RPMI7951 (cell line): ENCODE measurements around the gene IL12RB2. TPM values are rescaled to one million over a fixed set of nuclear protein-coding genes. Genes with fewer than 3 reads are reported as not detected.

ENCODE experiments used
- DNase-seq: peaks from one replicate; pipeline ENCODE4 v3.0.0-alpha.2; 2012; ENCODE audit warnings: low read depth
- total RNA-seq: library from RNA; depleted of rRNA; stranded (reverse); fragments of >200 nt; shearing (Covaris generic); gene quantifications from 2 replicates; pipeline ENCODE4 v1.2.3, GENCODE V29; 2014; rRNA removed

Gene IL12RB2, protein sequence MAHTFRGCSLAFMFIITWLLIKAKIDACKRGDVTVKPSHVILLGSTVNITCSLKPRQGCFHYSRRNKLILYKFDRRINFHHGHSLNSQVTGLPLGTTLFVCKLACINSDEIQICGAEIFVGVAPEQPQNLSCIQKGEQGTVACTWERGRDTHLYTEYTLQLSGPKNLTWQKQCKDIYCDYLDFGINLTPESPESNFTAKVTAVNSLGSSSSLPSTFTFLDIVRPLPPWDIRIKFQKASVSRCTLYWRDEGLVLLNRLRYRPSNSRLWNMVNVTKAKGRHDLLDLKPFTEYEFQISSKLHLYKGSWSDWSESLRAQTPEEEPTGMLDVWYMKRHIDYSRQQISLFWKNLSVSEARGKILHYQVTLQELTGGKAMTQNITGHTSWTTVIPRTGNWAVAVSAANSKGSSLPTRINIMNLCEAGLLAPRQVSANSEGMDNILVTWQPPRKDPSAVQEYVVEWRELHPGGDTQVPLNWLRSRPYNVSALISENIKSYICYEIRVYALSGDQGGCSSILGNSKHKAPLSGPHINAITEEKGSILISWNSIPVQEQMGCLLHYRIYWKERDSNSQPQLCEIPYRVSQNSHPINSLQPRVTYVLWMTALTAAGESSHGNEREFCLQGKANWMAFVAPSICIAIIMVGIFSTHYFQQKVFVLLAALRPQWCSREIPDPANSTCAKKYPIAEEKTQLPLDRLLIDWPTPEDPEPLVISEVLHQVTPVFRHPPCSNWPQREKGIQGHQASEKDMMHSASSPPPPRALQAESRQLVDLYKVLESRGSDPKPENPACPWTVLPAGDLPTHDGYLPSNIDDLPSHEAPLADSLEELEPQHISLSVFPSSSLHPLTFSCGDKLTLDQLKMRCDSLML
- 0.10 TPM in 1 of 2 replicates, not detected in the other for total RNA-seq

- DNase-seq: no peak
These were observed at the start of gene IL12RB2 for GRCh38 chr1:67307251-67308060. Gene IL12RB2, plus strand, starts transcription at chr1:67307873. Its CDS starts 12,496 bp downstream, at chr1:67320369.

DNA sequence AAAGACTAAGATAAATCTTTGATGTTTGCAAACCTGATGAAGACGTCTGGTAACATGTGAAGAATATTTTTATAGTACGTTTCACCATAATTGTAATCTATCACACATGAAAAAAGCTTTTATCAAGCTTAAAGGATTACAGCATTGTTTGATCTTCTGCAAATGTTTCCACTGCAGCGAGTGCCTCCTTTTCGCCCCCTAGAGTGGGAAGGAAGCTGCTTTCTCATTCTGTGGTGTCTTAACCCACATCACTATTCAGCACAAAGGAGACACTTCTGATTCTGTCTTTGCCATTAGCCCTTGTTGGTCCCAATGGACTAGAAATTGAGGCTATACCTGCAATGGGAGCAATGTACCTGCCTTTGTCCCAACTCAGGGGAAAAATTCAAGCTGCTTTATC lies 46.0 kb upstream of the IL12RB2 start:
- no peak for DNase-seq

- no peak for DNase-seq
These were observed 44.9 kb upstream of the IL12RB2 start for GRCh38 chr1:67262735-67263134.

GRCh38 chr1:67264152-67264551 lies 43.5 kb upstream of the IL12RB2 start:
- no peak for DNase-seq

GRCh38 chr1:67264899-67265298 lies 42.8 kb upstream of the IL12RB2 start:
- DNase-seq: no peak

GRCh38 chr1:67269061-67269460 lies 38.6 kb upstream of the IL12RB2 start:
- DNase-seq: no peak

GRCh38 chr1:67270541-67270940 lies 37.1 kb upstream of the IL12RB2 start:
- no peak for DNase-seq

GRCh38 chr1:67273591-67273990 lies 34.1 kb upstream of the IL12RB2 start:
- DNase-seq: no peak

DNA sequence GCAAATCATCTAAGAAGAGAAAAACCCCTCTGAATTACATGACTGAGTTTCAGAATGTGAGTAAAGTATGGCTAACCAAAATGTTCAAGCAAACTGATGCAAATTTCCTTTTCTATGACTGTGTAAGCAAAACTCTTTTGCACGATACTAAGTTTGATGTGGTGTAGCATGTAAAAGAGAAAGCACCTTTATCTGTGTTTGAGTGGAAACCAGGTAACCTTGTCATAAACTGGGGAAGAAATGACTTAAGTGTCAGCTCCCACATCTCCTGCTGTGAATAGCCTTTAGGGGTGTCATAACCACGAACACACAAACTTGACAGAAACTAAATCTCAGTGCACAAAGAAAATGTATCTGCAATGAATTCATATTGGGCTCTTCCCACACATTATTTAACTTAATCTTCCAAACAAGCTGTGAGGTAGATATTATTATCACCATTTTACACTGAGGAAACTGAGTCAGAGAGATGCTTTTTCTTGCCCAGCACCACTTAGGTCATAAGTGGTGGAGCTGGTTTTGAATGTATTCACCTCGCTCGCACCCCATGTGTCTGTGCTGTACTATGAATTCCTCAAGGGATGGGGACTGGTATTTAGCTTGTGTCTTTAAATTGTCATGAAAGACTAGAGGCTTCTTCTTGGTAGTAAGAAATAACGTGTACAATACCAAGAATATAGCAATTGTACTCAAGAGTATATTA lies 32.9 kb upstream of the IL12RB2 start:
- DNase-seq: no peak

DNA sequence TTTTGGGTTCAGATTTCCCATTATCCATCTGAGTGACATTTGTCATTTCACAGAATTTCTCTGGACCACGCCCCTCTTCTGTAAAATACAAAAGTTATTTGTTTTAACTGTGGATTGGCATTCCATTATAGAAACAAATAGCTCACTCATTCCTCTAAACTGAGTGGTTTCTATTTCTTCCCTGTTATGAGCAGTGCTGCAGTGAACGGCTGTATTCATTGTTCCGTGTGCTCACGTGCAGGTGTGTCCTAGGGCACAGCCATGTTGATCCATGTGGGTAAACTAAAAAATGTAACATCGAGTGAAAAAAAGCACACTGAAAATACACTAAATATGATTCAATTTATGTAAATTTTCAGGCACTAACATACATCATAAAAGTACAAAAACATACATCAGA lies 27.0 kb upstream of the IL12RB2 start:
- no peak for DNase-seq

GRCh38 chr1:67281244-67281643 lies 26.4 kb upstream of the IL12RB2 start:
- no peak for DNase-seq

- DNase-seq: peak; percentile 15
These were observed 21.7 kb upstream of the IL12RB2 start for GRCh38 chr1:67285780-67286488.

- no peak for DNase-seq
These were observed 17.4 kb upstream of the IL12RB2 start for GRCh38 chr1:67290236-67290635.

DNA sequence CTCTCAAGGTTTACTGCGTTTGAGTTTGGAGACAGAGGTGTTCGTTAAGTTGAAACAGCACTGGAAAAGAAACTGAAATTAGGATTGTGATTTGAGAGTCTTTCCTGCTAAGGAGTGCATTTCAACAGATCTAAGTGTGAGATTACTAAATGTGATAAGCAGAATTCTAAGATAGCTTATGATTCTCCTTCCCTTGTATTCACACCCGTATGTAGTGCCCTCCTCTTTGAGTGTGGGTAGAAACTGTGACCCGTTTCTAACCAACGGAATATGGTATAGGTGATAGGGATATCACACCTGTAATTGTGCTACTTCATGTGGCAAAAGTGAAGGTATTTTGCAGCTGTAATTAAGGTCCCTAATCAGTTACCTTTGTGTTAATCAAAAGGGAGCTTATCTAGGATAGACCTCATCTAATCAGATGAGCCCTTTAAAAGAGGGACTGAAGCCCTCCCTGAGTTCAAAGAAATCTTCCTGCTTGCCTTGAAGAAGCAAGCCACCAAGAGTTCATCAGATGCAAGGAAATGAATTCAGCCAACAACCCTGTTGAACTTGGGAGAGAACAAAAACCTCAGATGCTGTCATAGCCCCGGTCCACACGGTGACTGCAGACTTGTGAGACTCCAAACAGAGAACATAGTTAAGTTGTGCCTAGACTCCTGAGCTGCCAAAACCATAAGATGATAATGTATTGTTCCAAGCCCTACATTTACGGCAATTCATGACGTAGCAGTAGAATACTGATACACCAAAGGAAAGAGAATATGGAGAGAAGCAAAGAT lies 12.6 kb upstream of the IL12RB2 start:
- no peak for DNase-seq

DNA sequence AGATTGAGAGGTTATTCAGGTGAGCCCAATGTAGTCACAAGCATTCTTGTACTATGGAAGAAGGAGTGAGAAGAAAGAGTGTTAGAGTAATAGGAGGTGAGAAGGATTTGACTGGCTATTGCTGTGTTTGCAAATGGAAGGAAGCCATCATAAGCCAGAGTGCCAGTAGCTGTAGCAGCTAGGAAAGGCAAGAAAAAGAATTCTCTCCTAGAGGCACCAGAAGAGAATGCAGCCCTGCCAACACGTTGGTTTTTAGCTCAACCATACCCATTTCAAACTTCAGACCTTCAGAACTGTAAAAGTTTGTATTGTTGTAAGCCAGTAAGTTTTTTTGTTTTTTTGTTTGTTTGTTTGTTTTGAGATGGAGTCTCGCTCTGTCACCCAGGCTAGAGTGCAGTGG lies 8.9 kb upstream of the IL12RB2 start:
- DNase-seq: no peak

DNA sequence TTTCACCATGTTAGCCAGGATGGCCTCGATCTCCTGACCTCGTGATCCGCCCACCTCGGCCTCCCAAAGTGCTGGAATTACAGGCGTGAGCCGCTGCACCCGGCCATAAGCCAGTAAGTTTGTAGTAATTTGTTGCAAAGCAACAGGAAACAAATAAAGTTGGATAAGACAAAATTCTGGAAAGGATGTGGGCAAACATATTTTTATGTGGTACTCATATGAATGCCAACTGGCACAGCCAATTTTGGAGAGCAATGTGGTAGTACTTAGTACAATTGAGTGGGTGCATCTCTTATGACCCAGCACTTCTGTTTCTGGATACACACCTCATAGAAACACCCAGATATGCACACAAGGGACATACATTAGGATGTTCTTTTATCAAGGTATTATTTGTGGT lies 8.4 kb upstream of the IL12RB2 start:
- DNase-seq: no peak

GRCh38 chr1:67300561-67300960 lies 7.1 kb upstream of the IL12RB2 start:
- no peak for DNase-seq

DNA sequence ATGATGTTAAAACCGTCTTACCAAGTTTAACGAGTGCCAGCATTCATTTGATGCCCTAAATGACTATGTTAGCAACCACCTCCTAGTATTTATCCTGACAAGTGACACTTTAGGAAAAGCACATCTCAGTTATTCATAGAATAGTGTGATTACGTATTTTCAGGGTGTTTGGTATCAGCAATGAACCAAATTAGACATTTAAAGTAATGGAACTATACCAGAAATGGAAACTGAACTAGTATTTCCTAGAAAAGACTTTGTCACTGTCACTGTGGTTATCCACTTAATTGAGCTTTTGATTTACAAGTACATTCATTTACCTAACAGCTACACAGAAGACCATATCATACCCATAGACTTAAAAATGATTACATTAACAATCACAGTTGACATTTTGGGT lies 3.6 kb upstream of the IL12RB2 start:
- DNase-seq: no peak

DNA sequence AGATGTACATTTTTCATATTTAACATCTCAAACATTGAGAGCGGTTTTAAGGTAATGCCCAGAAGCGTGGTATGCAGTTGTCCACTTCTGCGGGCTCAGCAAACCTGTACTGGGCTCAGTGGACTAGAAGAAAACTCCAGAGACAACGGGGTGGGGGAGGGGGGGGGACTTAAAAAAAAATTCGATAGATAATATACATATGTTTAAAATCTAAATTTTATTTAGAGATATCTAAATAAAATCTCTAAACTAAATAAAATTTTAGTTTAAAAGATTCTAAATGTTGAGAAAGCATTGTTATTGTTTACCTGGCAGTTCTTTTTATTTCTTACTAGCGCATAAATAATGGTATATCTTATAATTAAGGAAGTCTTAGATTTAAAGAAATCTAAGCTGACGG lies 1.1 kb upstream of the IL12RB2 start:
- no peak for DNase-seq

GRCh38 chr1:67308136-67308535 lies 463 bp downstream of the IL12RB2 start:
- no peak for DNase-seq
